Thymus (tissue), 11 donors: Measurements from ENCODE around the gene ECD. TPM values are rescaled to one million over a fixed set of nuclear protein-coding genes. Genes with fewer than 3 reads are reported as not detected.

Source experiments
- DNase-seq, 9 donors: peaks; one replicate each; pipeline ENCODE4 v3.0.0-alpha.2; 2013; ENCODE audit warnings: low spot score in 9 of 9, low read depth in 6 of 9, missing footprints in 1 of 9
- H3K27ac ChIP-seq, 2 donors: one replicate each; pipeline ENCODE4 v1.5.1; 2013; ENCODE audit warnings: control low read depth in 1 of 2, low read depth in 1 of 2, low read length in 1 of 2, mild to moderate bottlenecking in 1 of 2, moderate library complexity in 1 of 2
- H3K27me3 ChIP-seq, 2 donors: one replicate each; pipeline ENCODE4 v1.5.1; 2013; ENCODE audit warnings: low read length in 1 of 2; ENCODE audit not compliant: control insufficient read depth in 2 of 2, insufficient read depth in 1 of 2
- H3K36me3 ChIP-seq, 2 donors: one replicate each; pipeline ENCODE4 v1.5.1; 2013; ENCODE audit warnings: low read length in 1 of 2, mild to moderate bottlenecking in 1 of 2, moderate library complexity in 1 of 2; ENCODE audit not compliant: control insufficient read depth in 2 of 2, insufficient read depth in 2 of 2
- H3K4me1 ChIP-seq, 2 donors: one replicate each; pipeline ENCODE4 v1.5.1; 2013; ENCODE audit warnings: low read length in 2 of 2; ENCODE audit not compliant: control insufficient read depth in 2 of 2, insufficient read depth in 2 of 2
- H3K4me3 ChIP-seq, 2 donors: one replicate each; pipeline ENCODE4 v1.5.1; 2013; ENCODE audit warnings: low read length in 2 of 2, control low read depth in 1 of 2, mild to moderate bottlenecking in 1 of 2
- H3K9me3 ChIP-seq, 2 donors: one replicate each; pipeline ENCODE4 v1.5.1; 2013; ENCODE audit warnings: low read length in 1 of 2, mild to moderate bottlenecking in 1 of 2; ENCODE audit not compliant: control insufficient read depth in 2 of 2, insufficient read depth in 1 of 2
- WGBS: extraction: QIAGEN DNeasy Blood & Tissue Kit; methylation state at CpG from one replicate; pipeline ENCODE4 v1.1.7; 2013; 5-methylcytosine and 5-hydroxymethylcytosine counted together
- polyA plus RNA-seq: library from polyadenylated mRNA; stranded (reverse); fragments of 200-250 nt; gene quantifications from one replicate; pipeline ENCODE4 v1.2.3, GENCODE V29; 2013
- total RNA-seq: library from RNA; stranded (reverse); fragments of 120-200 nt; gene quantifications from one replicate; pipeline ENCODE4 v1.2.4, GENCODE V29; 2013
- donor health status: healthy.

Gene ECD
- total and polyA plus RNA-seq, 2 donors: 13.8 to 26.5 TPM

GRCh38 chr10:73205890-73206289 is 38.1 kb upstream of the ECD start:
- no peak for DNase-seq
- Histone ChIP-seq H3K27me3 (no peaks in the 10 kb centered on the region), H3K27ac (no peak overlapping the region), H3K4me1 (no peaks in the 10 kb centered on the region), H3K4me3 (no peak overlapping the region), H3K36me3 (peaks cover 0 to 10% of the 10 kb centered on the region in 2 donors), H3K9me3 (peaks cover 0 to 8% of the 10 kb centered on the region in 2 donors)
- 97% methylated on average over 1 of the region's 1 CpG for WGBS

DNA sequence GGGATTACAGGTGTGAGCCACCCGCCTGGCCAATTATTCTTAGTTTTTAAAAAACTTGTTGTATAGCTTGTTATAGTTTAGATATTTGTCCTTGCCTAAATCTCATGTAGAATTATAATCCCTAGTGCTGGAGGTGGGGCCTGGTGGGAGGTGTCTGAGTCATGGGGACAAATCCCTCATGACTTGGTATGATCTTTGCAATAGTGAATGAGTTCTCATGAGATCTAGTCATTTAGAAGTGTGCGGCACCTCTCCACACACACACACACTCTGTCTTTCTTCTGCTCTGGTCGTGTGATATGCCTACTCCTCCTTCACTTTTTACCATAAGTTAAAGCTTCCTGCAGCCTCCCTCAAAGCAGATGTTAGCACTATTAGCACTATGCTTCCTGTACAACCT is 37.3 kb upstream of the ECD start:
- DNase-seq: no peak
- peaks cover 0 to 3% of the 10 kb centered on the region in 2 donors for H3K36me3 ChIP-seq
- H3K4me3 ChIP-seq: no peak overlapping the region
- H3K9me3 ChIP-seq: peaks cover 0 to 8% of the 10 kb centered on the region in 2 donors
- no peaks in the 10 kb centered on the region for H3K27me3 ChIP-seq
- WGBS: 97% methylated on average over 3 of the region's 3 CpGs
- no peaks in the 10 kb centered on the region for H3K4me1 ChIP-seq
- H3K27ac ChIP-seq: no peak overlapping the region

- Histone ChIP-seq H3K27ac (no peak overlapping the region), H3K4me1 (no peaks in the 10 kb centered on the region), H3K36me3 (peaks cover 2 to 3% of the 10 kb centered on the region in 2 donors), H3K4me3 (no peak overlapping the region), H3K27me3 (no peaks in the 10 kb centered on the region), H3K9me3 (no peaks in the 10 kb centered on the region)
- DNase-seq: no peak
- WGBS: 98% methylated on average over 5 of the region's 5 CpGs
These were observed 22.4 kb upstream of the ECD start for GRCh38 chr10:73190188-73190587.

GRCh38 chr10:73186266-73186665 is 18.5 kb upstream of the ECD start:
- H3K27ac ChIP-seq: no peak overlapping the region
- H3K27me3 ChIP-seq: no peaks in the 10 kb centered on the region
- no peak for DNase-seq
- H3K9me3 ChIP-seq: no peaks in the 10 kb centered on the region
- H3K36me3 ChIP-seq: peaks cover 11 to 17% of the 10 kb centered on the region in 2 donors
- H3K4me1 ChIP-seq: no peaks in the 10 kb centered on the region
- 97% methylated on average over 1 of the region's 1 CpG for WGBS
- H3K4me3 ChIP-seq: no peak overlapping the region

- 98% methylated on average over 3 of the region's 3 CpGs for WGBS
- peaks cover 11 to 18% of the 10 kb centered on the region in 2 donors for H3K36me3 ChIP-seq
- H3K4me3 ChIP-seq: no peak overlapping the region
- no peak overlapping the region for H3K27ac ChIP-seq
- no peaks in the 10 kb centered on the region for H3K27me3 ChIP-seq
- no peaks in the 10 kb centered on the region for H3K9me3 ChIP-seq
- no peak for DNase-seq
- H3K4me1 ChIP-seq: no peaks in the 10 kb centered on the region
These were observed 16.0 kb upstream of the ECD start for GRCh38 chr10:73183667-73184281.

DNA sequence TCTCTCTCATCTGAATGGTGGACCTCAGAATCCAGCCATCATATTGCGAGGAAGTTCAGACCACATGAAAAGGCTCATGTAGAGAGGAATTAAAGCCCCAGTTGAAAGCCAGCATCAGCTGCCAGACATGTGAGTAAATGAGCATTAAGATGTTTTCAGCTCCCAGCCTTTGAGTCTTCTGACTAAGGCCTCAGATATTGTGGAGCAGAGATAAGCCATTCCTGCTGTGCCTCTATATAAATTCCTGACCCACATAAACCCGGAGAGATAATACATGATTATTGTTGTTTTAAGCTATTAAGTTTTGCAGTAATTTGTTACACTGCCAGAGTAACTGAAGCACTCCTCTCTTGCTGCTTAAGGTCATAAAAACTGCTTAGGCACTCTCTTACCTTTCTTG is 14.8 kb upstream of the ECD start:
- Histone ChIP-seq H3K36me3 (peaks cover 11 to 21% of the 10 kb centered on the region in 2 donors), H3K4me1 (no peaks in the 10 kb centered on the region), H3K4me3 (no peak overlapping the region), H3K27me3 (no peaks in the 10 kb centered on the region), H3K9me3 (no peaks in the 10 kb centered on the region), H3K27ac (no peak overlapping the region)
- DNase-seq: no peak
- 95% methylated on average over 2 of the region's 2 CpGs for WGBS

DNA sequence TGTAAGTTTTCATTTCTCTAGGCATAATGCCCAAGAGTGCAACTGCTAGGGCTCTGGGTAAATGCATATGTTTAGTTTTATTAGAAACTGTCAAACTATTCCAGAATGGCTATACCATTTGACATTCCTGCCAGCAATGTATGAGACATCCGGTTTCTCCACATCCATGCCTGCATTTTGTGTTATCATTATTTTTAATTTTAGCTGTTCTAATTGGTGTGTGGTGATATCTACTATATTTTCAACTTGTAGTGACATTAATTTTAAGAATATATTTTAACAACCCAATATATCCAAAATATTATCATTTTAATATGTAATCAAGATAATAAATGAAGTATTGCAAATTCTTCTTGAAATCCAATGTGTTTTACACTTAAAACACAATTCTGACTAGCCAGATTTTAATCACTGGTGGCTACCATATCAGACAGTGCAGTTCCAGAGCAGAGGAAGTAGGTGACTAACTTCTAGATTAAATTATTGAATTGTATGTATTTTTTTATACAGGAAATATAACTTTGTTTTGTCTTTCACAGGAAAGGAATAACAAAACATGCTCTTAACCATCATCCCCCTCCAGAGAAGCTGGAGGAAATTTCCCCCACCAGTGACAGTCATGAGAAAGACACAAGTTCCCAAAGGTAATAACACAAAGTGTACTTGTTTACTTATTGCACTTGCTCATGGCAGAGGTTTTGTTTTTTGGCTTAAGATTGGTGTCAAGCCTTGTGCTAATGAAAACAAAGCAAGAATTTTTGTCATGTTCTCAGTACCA is 6.5 kb upstream of the ECD start:
- peaks cover 0 to 2% of the 10 kb centered on the region in 2 donors for H3K4me1 ChIP-seq
- peaks cover 5 to 21% of the 10 kb centered on the region in 2 donors for H3K36me3 ChIP-seq
- no peak for DNase-seq
- no peaks in the 10 kb centered on the region for H3K27me3 ChIP-seq
- no peak overlapping the region for H3K4me3 ChIP-seq
- H3K9me3 ChIP-seq: no peaks in the 10 kb centered on the region
- 97% methylated on average over 1 of the region's 1 CpG for WGBS
- no peak overlapping the region for H3K27ac ChIP-seq

DNA sequence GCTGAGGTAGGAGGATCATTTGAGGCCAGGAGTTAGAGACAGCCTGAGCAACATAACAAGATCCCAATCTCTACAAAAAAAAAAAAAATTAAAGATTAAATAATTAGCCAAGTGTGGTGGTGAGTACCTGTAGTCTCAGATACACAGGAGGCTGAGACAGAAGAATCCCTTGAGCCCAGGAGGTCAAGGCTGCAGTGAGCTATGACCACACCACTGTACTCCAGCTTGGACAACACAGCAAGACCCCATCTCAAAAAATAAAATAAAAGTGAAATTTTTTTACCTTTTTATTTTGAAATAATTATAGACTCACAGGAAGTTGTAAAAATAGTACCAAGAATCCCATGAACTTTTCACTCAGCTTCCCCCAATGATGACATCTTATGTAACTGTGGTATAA is 5.1 kb upstream of the ECD start:
- no peaks in the 10 kb centered on the region for H3K27me3 ChIP-seq
- peaks cover 5 to 20% of the 10 kb centered on the region in 2 donors for H3K36me3 ChIP-seq
- no peak overlapping the region for H3K27ac ChIP-seq
- no peak for DNase-seq
- no peaks in the 10 kb centered on the region for H3K9me3 ChIP-seq
- peaks cover 5 to 12% of the 10 kb centered on the region in 2 donors for H3K4me1 ChIP-seq
- H3K4me3 ChIP-seq: no peak overlapping the region

GRCh38 chr10:73169320-73169719 is 1.5 kb upstream of the ECD start:
- Histone ChIP-seq H3K36me3 (no peaks in the 10 kb centered on the region), H3K9me3 (no peaks in the 10 kb centered on the region), H3K4me1 (peaks cover 9 to 18% of the 10 kb centered on the region in 2 donors), H3K27ac (no peak overlapping the region), H3K4me3 (no peak overlapping the region), H3K27me3 (no peaks in the 10 kb centered on the region)
- no peak for DNase-seq
- 98% methylated on average over 3 of the region's 3 CpGs for WGBS
